ENCODE measurements around the gene PTHLH.

DNA sequence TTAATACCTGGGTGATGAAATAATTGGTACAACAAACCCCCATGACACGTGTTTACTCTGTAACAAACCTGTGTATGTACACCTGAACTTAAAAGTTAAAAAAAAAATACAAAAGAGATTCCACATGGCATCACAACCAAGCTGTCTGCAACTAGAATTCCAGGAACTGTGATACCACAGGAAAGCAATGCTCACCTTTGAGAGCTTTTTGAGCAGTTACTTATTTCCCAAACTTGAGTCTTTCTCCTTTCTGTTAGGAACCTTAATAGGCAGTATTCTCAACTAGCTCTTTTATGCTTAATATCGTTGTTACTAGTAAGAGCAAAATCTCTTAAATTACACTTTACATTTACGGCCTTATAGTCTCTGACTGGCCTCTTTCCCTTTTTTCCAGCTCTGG, 15.2 kb downstream of the PTHLH start:
- TF ChIP-seq, protein P1, sequence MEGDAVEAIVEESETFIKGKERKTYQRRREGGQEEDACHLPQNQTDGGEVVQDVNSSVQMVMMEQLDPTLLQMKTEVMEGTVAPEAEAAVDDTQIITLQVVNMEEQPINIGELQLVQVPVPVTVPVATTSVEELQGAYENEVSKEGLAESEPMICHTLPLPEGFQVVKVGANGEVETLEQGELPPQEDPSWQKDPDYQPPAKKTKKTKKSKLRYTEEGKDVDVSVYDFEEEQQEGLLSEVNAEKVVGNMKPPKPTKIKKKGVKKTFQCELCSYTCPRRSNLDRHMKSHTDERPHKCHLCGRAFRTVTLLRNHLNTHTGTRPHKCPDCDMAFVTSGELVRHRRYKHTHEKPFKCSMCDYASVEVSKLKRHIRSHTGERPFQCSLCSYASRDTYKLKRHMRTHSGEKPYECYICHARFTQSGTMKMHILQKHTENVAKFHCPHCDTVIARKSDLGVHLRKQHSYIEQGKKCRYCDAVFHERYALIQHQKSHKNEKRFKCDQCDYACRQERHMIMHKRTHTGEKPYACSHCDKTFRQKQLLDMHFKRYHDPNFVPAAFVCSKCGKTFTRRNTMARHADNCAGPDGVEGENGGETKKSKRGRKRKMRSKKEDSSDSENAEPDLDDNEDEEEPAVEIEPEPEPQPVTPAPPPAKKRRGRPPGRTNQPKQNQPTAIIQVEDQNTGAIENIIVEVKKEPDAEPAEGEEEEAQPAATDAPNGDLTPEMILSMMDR (optimal IDR thresholded peaks at IDR 0.05 in 1 of 3, IDR thresholded peaks at IDR 0.05 in 1 of 3, conservative IDR thresholded peaks at IDR 0.05 in 1 of 3; ENCODE audit: extremely low read depth in 1 of 3, insufficient read depth in 2 of 3, low read length in 3 of 3), result no peak
- TF ChIP-seq EZH2 (IDR thresholded peaks at IDR 0.05; ENCODE audit: low read length), result no peak
